ENCODE results near the gene NGFR.
"Not testable (repeated sequence)": the region's sequence is repeated elsewhere in the genome, so short reads cannot be mapped to it uniquely, and the experiment has no call there.

The NGFR gene

GRCh38 chr17:49547566-49547965 is 52.5 kb downstream of the NGFR start:
- no peak for DNase-seq

- no peak for DNase-seq
Observed at GRCh38 chr17:49548051-49548505, 53.0 kb downstream of the NGFR start.

- DNase-seq, result no peak
Observed at GRCh38 chr17:49548506-49549310, 53.6 kb downstream of the NGFR start.

GRCh38 chr17:49549311-49549605 is 54.2 kb downstream of the NGFR start:
- DNase-seq, result no peak

GRCh38 chr17:49549691-49550678 is 54.9 kb downstream of the NGFR start:
- no peak for DNase-seq

- DNase-seq, result not testable (repeated sequence)
Observed at GRCh38 chr17:49550764-49551163, 55.7 kb downstream of the NGFR start.

GRCh38 chr17:49551221-49552069 is 56.4 kb downstream of the NGFR start:
- DNase-seq, result no peak

GRCh38 chr17:49552070-49552751 is 57.1 kb downstream of the NGFR start:
- DNase-seq, result no peak

GRCh38 chr17:49553676-49554335 is 58.7 kb downstream of the NGFR start:
- no peak for DNase-seq

- DNase-seq, result no peak
Observed at GRCh38 chr17:49554694-49555494, 59.8 kb downstream of the NGFR start.

GRCh38 chr17:49555495-49556222 is 60.6 kb downstream of the NGFR start:
- no peak for DNase-seq

GRCh38 chr17:49556223-49556943 is 61.3 kb downstream of the NGFR start:
- DNase-seq, result no peak

GRCh38 chr17:49557312-49558024 is 62.4 kb downstream of the NGFR start:
- DNase-seq, result no peak

All from SIG-M5 (cell line).